PC-3 (cell line): ENCODE results near the gene RPS6KA1. TPM values are rescaled to one million over a fixed set of nuclear protein-coding genes. Genes with fewer than 3 reads are reported as not detected.

Experiments
- ATAC-seq: fragments of 200-7000 bp; cut with Tn5 transposase; 2 replicates; pipeline ENCODE4 v1.9.1; 2020; ENCODE audit warnings: mild to moderate bottlenecking, moderate library complexity
- BruUV-seq: library from RNA; stranded (reverse); fragments of 400-500 nt; replicated peaks from 2 replicates; lab custom pipeline; 2021; lab: Mats Ljungman, UMichigan
- CTCF ChIA-PET: fragments of 300-600 bp; sonication (Branson Sonifier 250); formaldehyde crosslinking; loops from one replicate; lab custom pipeline; 2022; ENCODE audit warnings: antibody characterized with exemption; lab: Charles Lee
- POLR2A ChIA-PET: fragments of 300-600 bp; sonication (Branson Sonifier 250); formaldehyde crosslinking; loops from one replicate; lab custom pipeline; 2022; ENCODE audit warnings: antibody characterized with exemption; ENCODE audit not compliant: unreplicated experiment; lab: Charles Lee
- DNase-seq: peaks from one replicate; pipeline ENCODE4 v3.0.0-alpha.2; 2015
- H2AFZ ChIP-seq: fragments of 300-600 bp; sonication (generic); 2 replicates; pipeline ENCODE4 v1.6.0; 2016; ENCODE audit warnings: antibody characterized with exemption, low read length
- H3F3A ChIP-seq: fragments of 300-600 bp; sonication (generic); one replicate; pipeline ENCODE4 v1.6.0; 2017; ENCODE audit warnings: antibody characterized with exemption, low read length, control low read depth, mild to moderate bottlenecking; ENCODE audit not compliant: unreplicated experiment
- H3K27ac ChIP-seq: fragments of 300-600 bp; sonication (generic); 2 replicates; pipeline ENCODE4 v1.5.1; 2016; ENCODE audit warnings: mild to moderate bottlenecking, low read length
- H3K27me3 ChIP-seq: fragments of 300-600 bp; sonication (generic); 2 replicates; pipeline ENCODE4 v1.6.1; 2016; ENCODE audit warnings: low read length, mixed read lengths
- H3K36me3 ChIP-seq: fragments of 300-600 bp; sonication (generic); 2 replicates; pipeline ENCODE4 v1.6.1; 2016; ENCODE audit warnings: low read depth, mixed run types, low read length, mixed read lengths
- H3K4me1 ChIP-seq: fragments of 300-600 bp; sonication (generic); 2 replicates; pipeline ENCODE4 v1.5.1; 2016; ENCODE audit warnings: low read length; ENCODE audit not compliant: insufficient read depth
- H3K4me2 ChIP-seq: fragments of 300-600 bp; sonication (generic); 2 replicates; pipeline ENCODE4 v1.6.0; 2016; ENCODE audit warnings: low read length
- H3K4me3 ChIP-seq: fragments of 300-600 bp; sonication (generic); 2 replicates; pipeline ENCODE4 v1.5.1; 2016; ENCODE audit warnings: mild to moderate bottlenecking, low read length, mixed read lengths
- H3K79me2 ChIP-seq: fragments of 300-600 bp; sonication (generic); 2 replicates; pipeline ENCODE4 v1.6.1; 2017; ENCODE audit warnings: low read length, mixed read lengths
- H3K9ac ChIP-seq: fragments of 300-600 bp; sonication (generic); 2 replicates; pipeline ENCODE4 v1.6.0; 2016; ENCODE audit warnings: mild to moderate bottlenecking, low read length
- H3K9me2 ChIP-seq: fragments of 300-600 bp; sonication (generic); replicated peaks from 2 replicates; pipeline ENCODE4 v1.6.1; 2016; ENCODE audit warnings: mixed run types, low read length, mixed read lengths
- H3K9me3 ChIP-seq: fragments of 300-600 bp; sonication (generic); 2 replicates; pipeline ENCODE4 v1.6.1; 2016; ENCODE audit warnings: low read length, mixed read lengths
- H4K20me1 ChIP-seq: fragments of 300-600 bp; sonication (generic); 2 replicates; pipeline ENCODE4 v1.6.1; 2016; ENCODE audit warnings: low read length, mixed read lengths
- EZH2 ChIP-seq: fragments of 300-600 bp; sonication (generic); IDR thresholded peaks from one replicate; pipeline ENCODE4 v1.6.1; 2017; ENCODE audit warnings: antibody characterized with exemption, mild to moderate bottlenecking, low read length; ENCODE audit not compliant: unreplicated experiment
- EZH2phosphoT487 ChIP-seq: fragments of 300-600 bp; sonication (generic); IDR thresholded peaks from 2 replicates; pipeline ENCODE4 v1.6.1; 2018; ENCODE audit warnings: mild to moderate bottlenecking, antibody characterized with exemption, low read length, borderline replicate concordance
- intact Hi-C: fragments of 100-400 bp; cut with micrococcal nuclease; formaldehyde crosslinking; loops from 2 replicates; pipeline ENCODE4 v1.9.0; 2023
- total RNA-seq: library from RNA; depleted of rRNA; stranded (reverse); fragments of >200 nt; gene quantifications from 2 replicates; pipeline ENCODE4 v1.2.3, GENCODE V29; 2014
- TF ChIP-seq, protein P1 (sequence below): fragments of 300-600 bp; sonication (generic); conservative IDR thresholded peaks from 2 replicates; pipeline ENCODE4 v1.5.1; 2017; ENCODE audit warnings: antibody characterized with exemption, low read depth, mild to moderate bottlenecking, low read length

The RPS6KA1 gene
- total RNA-seq, 1 experiment from 2014 or later: 98.2 TPM

DNA sequence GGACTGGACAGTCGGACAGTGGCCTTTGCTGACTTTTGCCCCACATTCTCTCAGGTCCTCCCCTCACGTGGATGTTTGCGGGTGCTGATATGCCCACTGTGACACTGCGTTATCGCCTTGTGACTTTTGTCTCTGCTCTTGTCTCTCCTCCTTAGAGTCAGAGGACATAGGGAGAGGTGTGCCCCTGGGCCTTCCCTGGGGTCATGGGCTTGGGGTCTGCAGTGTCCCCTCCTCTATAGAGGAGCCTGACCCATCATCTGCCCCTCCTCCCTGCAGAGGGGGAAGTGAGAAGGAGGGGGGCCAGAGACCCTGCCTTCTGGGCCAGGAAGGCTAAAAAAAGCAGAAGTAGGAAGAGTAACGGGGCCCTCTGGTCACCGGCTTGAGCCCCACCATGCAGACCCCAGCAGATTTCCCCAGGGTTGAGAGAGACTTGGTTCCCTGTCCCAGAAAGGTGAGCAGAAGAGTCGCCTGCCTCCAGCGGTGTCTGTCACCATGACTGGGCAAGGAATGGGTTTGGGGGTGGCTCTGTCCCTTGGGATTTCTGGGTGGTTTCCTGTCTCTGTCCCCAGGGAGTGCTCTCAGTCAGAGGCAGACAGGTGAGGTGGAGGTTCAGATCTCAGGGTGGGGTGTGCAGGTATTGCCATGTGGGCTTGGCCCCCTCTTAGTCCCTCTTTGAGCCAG, 13.3 kb downstream of the RPS6KA1 start:
- no TSS peak for BruUV-seq
- no peak overlapping the region for H3K4me2 ChIP-seq
- peaks cover 22% of the 10 kb centered on the region for H3K36me3 ChIP-seq
- H3K9ac ChIP-seq: no peak overlapping the region
- no peak overlapping the region for H3K27ac ChIP-seq
- H3K9me3 ChIP-seq: no peaks in the 10 kb centered on the region
- DNase-seq: no peak
- CTCF ChIA-PET: no interaction called here
- H3K79me2 ChIP-seq: peaks cover 18% of the 10 kb centered on the region
- POLR2A ChIA-PET: no interaction called here
- no peak overlapping the region for H2AFZ ChIP-seq
- ATAC-seq: no peak
- peaks cover 7% of the 10 kb centered on the region for H3K4me1 ChIP-seq
- intact Hi-C loops: no loop called here
- no peaks in the 10 kb centered on the region for H3K9me2 ChIP-seq
- H3K27me3 ChIP-seq: no peaks in the 10 kb centered on the region
- no peak overlapping the region for H3K4me3 ChIP-seq
- TF ChIP-seq, protein P1, sequence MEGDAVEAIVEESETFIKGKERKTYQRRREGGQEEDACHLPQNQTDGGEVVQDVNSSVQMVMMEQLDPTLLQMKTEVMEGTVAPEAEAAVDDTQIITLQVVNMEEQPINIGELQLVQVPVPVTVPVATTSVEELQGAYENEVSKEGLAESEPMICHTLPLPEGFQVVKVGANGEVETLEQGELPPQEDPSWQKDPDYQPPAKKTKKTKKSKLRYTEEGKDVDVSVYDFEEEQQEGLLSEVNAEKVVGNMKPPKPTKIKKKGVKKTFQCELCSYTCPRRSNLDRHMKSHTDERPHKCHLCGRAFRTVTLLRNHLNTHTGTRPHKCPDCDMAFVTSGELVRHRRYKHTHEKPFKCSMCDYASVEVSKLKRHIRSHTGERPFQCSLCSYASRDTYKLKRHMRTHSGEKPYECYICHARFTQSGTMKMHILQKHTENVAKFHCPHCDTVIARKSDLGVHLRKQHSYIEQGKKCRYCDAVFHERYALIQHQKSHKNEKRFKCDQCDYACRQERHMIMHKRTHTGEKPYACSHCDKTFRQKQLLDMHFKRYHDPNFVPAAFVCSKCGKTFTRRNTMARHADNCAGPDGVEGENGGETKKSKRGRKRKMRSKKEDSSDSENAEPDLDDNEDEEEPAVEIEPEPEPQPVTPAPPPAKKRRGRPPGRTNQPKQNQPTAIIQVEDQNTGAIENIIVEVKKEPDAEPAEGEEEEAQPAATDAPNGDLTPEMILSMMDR: no peak
- TF ChIP-seq EZH2: no peak
- no peak for TF ChIP-seq EZH2phosphoT487
- no peaks in the 10 kb centered on the region for H3F3A ChIP-seq
- peaks cover 4% of the 10 kb centered on the region; the same call in 1 of the 2 replicates for H4K20me1 ChIP-seq

DNA sequence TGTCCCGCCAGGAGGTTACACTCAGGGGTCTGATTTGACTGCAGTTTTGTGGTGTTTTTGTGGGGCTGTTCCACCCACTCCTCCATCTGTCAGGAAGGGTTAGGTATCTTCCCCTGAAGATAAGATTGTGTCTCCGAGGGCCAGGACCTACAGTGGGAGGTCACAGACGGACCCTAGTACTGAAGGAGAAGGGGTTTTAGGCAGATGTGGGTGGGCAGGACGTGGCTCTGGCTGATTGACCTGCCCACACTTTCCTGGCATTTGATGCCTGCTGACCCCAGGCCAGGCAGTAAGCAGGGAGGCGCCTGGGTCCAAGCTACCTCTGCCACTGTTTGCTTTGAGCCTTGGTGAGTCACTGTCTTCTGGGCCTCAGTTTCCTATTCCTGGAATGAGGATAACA, 13.9 kb downstream of the RPS6KA1 start:
- Histone ChIP-seq H3K36me3 (peaks cover 21% of the 10 kb centered on the region), H3K27me3 (no peaks in the 10 kb centered on the region), H3K27ac (no peak overlapping the region), H4K20me1 (peaks cover under 1% of the 10 kb centered on the region; the same call in 1 of the 2 replicates), H3K4me1 (peaks cover 2% of the 10 kb centered on the region), H3K4me2 (no peak overlapping the region), H2AFZ (no peak overlapping the region), H3K9ac (no peak overlapping the region), H3K79me2 (peaks cover 15% of the 10 kb centered on the region), H3F3A (no peaks in the 10 kb centered on the region), H3K9me2 (no peaks in the 10 kb centered on the region), H3K4me3 (no peak overlapping the region), H3K9me3 (no peaks in the 10 kb centered on the region)
- ATAC-seq (no peak), DNase-seq (no peak)
- BruUV-seq: no TSS peak
- ChIA-PET POLR2A (no interaction called here), CTCF (no interaction called here)
- TF ChIP-seq EZH2phosphoT487 (no peak), EZH2 (no peak)
- TF ChIP-seq, protein P1: no peak
- intact Hi-C loops: no loop called here

DNA sequence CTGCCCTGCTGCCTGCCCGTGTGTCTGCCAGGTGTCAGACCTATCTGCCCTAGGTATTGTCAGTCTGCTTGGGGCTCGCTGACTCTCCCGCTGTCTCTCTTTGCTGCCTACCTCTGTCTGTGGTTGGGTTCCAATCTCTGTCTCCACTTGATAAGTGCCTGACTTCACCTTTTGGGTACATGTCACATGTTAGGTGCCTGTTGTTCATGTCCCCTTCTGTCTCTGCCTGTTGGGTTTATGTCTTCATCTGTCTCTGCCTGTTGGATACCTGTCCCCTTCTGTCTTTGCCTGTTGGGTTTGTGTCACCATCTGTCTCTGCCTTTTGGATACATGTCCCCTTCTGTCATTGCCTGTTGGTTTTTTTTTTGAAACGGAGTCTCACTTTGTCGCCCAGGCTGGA, 14.6 kb downstream of the RPS6KA1 start:
- no peak for TF ChIP-seq EZH2phosphoT487
- TF ChIP-seq, protein P1: no peak
- TF ChIP-seq EZH2: no peak
- DNase-seq (no peak), ATAC-seq (no peak)
- CTCF ChIA-PET: no interaction called here
- no peaks in the 10 kb centered on the region for H3K9me3 ChIP-seq
- H3K4me1 ChIP-seq: no peaks in the 10 kb centered on the region
- no peak overlapping the region for H2AFZ ChIP-seq
- no peak overlapping the region for H3K9ac ChIP-seq
- no peak overlapping the region for H3K4me2 ChIP-seq
- H3K9me2 ChIP-seq: no peaks in the 10 kb centered on the region
- H4K20me1 ChIP-seq: no peaks in the 10 kb centered on the region
- H3F3A ChIP-seq: no peaks in the 10 kb centered on the region
- no peaks in the 10 kb centered on the region for H3K27me3 ChIP-seq
- H3K36me3 ChIP-seq: peaks cover 15% of the 10 kb centered on the region
- BruUV-seq: no TSS peak
- intact Hi-C loops: no loop called here
- no peak overlapping the region for H3K27ac ChIP-seq
- H3K79me2 ChIP-seq: peaks cover 10% of the 10 kb centered on the region
- POLR2A ChIA-PET: no interaction called here
- H3K4me3 ChIP-seq: no peak overlapping the region
